Mononuclear cell (primary cell): ENCODE data around the gene ARL15. TPM values are rescaled to one million over a fixed set of nuclear protein-coding genes. Genes with fewer than 3 reads are reported as not detected.

ENCODE experiments used
- H3K27me3 ChIP-seq: 2 replicates; pipeline ENCODE4 v1.6.0; 2011; ENCODE audit warnings: low read length, control low read depth; ENCODE audit not compliant: insufficient read depth
- H3K4me1 ChIP-seq: 2 replicates; pipeline ENCODE4 v1.5.1; 2011; ENCODE audit warnings: mild to moderate bottlenecking, low read length, control low read depth; ENCODE audit not compliant: insufficient read depth
- H3K4me3 ChIP-seq: 2 replicates; pipeline ENCODE4 v1.5.1; 2011; ENCODE audit warnings: mild to moderate bottlenecking, low read length, moderate library complexity
- H3K9me3 ChIP-seq: 2 replicates; pipeline ENCODE4 v1.5.1; 2011; ENCODE audit warnings: low read depth, mild to moderate bottlenecking, control low read depth, low read length
- total RNA-seq: library from RNA; depleted of rRNA; stranded (reverse); fragments of >200 nt; gene quantifications from one replicate; pipeline ENCODE4 v1.2.3, GENCODE V29; 2012

ARL15 gene
- total RNA-seq, 1 donor, result 30.3 TPM

DNA sequence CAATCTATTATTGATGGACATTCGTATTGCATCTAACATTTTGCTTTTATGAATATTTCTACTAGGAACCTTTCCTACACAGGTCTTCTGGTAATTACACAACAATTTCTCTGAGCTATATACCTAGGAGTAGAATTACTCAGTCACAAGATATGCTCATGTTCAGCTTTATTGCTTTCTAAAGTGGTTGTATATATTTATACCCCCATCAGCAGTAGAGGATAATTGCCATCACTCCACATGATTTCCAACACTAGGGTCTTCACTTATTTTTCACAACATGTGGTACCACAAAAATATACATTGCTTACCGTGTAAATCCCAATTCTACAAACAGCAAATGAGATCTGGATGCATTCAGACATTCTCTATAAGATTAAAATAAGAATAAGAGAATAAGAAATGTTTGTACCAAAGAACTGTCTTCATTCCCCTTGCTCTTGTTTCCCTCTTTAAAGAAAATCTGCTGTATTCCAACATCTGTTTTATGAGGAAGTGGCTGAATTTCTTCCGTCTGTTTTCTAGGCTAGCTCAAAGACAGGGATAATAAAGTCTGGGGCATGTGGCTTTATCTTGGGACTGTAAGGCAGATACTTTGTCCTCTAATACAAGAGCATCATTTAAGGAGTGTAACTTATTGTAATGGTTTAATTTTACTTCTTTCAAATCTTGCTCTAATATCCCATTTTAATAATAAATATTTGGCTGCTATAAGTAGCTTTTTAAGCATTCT is 28.2 kb downstream of the ARL15 start:
- Histone ChIP-seq H3K4me3 (no peak overlapping the region), H3K27me3 (no peaks in the 10 kb centered on the region), H3K9me3 (no peaks in the 10 kb centered on the region), H3K4me1 (no peaks in the 10 kb centered on the region)

- no peaks in the 10 kb centered on the region for H3K4me1 ChIP-seq
- no peaks in the 10 kb centered on the region for H3K27me3 ChIP-seq
- no peaks in the 10 kb centered on the region for H3K9me3 ChIP-seq
- no peak overlapping the region for H3K4me3 ChIP-seq
Measured at GRCh38 chr5:54279960-54280359, 30.4 kb downstream of the ARL15 start.

GRCh38 chr5:54278979-54279717 is 31.2 kb downstream of the ARL15 start:
- Histone ChIP-seq H3K4me1 (no peaks in the 10 kb centered on the region), H3K9me3 (no peaks in the 10 kb centered on the region), H3K27me3 (no peaks in the 10 kb centered on the region), H3K4me3 (no peak overlapping the region)

DNA sequence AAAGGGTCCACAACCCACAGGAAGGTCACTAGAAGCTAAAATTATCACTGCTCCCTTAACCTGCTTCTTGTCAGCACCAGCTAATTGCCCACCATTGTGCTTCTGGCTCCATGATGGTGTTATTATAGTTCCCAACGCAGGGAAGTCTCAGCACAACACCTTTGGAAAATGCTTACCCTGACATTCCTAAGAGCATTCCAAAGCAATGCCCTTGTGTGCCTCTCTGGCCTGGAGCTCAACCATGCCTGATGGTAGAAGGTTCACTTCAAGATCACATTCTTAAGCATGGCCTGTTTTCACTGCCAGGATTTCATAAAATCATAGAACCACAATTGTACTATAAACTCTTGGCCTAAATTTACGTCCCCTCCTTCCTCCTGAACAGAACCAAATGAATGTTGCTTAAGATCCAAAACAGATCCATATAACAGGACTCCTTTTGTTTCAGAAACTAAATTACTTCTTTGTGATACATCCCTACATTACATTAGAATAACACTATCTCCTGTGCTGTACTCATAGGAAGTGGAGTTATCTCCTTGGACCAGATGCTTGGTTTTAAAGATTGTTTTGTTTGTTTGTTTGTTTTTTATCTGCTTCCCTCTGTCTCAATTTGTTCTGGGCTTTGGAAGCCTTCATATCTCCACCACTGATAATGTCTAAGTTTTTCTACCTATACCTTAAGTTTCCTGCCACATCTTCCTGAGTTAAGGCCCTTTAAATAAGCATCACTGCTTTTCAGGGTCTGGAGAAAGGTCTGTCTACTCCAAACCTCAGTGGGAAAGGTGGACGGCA is 32.1 kb downstream of the ARL15 start:
- Histone ChIP-seq H3K9me3 (no peaks in the 10 kb centered on the region), H3K4me3 (no peak overlapping the region), H3K4me1 (no peaks in the 10 kb centered on the region), H3K27me3 (no peaks in the 10 kb centered on the region)

DNA sequence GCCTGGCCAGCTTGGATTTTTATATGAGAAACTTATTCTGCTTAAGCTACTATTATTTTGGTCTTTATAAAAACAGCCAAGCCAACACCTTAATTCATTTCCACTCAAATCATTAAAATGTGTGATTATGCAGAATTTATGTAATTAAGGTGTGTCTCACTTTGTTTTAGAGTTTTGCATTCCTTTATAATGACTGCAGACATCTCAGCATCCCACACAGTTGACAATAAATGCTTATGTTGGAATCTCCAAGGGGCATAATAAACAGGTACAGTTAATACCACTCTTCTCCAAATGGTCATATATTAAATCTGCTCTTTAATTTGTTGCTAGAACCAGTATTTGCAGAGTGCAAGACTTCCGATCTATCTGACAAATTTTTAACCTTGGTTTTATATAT is 34.3 kb downstream of the ARL15 start:
- no peaks in the 10 kb centered on the region for H3K9me3 ChIP-seq
- no peak overlapping the region for H3K4me3 ChIP-seq
- H3K27me3 ChIP-seq, result no peaks in the 10 kb centered on the region
- no peaks in the 10 kb centered on the region for H3K4me1 ChIP-seq

DNA sequence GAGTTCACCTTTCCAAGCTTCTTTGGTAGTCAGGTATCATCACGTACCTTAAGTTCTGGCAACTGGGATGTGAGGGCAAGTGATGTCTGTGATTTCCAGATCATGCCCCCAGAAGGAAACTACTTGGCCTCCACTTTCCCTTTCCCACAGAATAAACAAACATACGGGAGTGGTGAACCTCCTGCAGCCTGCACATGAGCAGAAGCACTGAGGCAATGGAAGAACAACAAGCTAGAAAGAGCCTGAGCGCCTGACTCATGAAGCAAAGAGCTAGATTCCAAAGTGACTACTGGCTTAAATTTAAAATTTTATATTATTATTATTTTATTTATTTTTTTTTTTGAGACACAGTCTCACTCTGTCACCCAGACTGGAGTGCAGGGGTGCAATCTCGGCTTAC is 35.0 kb downstream of the ARL15 start:
- no peaks in the 10 kb centered on the region for H3K4me1 ChIP-seq
- H3K9me3 ChIP-seq, result no peaks in the 10 kb centered on the region
- H3K27me3 ChIP-seq, result no peaks in the 10 kb centered on the region
- no peak overlapping the region for H3K4me3 ChIP-seq

DNA sequence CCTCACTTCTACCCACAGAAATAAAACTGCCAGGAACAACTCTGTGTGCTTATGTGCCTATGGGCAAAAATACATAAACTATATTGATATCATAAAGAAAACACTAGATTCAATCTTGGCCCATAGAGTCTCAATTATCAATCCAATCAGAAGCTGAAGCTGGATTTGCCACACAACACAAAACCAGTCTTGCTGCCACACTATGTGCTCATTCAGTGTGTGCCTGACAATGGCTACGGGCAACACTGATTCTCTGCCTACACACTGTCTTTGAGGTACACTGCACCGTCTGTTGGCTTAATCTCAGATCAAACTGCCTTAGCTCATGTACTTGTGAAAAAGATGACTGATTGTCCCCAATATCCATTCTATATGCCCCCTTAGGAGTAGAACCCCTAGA is 35.4 kb downstream of the ARL15 start:
- Histone ChIP-seq H3K4me1 (no peaks in the 10 kb centered on the region), H3K4me3 (no peak overlapping the region)

GRCh38 chr5:54273715-54274114 is 36.7 kb downstream of the ARL15 start:
- Histone ChIP-seq H3K4me1 (no peaks in the 10 kb centered on the region), H3K4me3 (no peak overlapping the region), H3K27me3 (no peaks in the 10 kb centered on the region), H3K9me3 (no peaks in the 10 kb centered on the region)

More for the DNA sequence above, 35.4 kb downstream of the ARL15 start:
- no peaks in the 10 kb centered on the region for H3K9me3 ChIP-seq
- no peaks in the 10 kb centered on the region for H3K27me3 ChIP-seq

GRCh38 chr5:54272746-54273145 is 37.6 kb downstream of the ARL15 start:
- no peak overlapping the region for H3K4me3 ChIP-seq

GRCh38 chr5:54270326-54270725 is 40.0 kb downstream of the ARL15 start:
- Histone ChIP-seq H3K27me3 (no peaks in the 10 kb centered on the region), H3K4me3 (no peak overlapping the region), H3K4me1 (no peaks in the 10 kb centered on the region), H3K9me3 (no peaks in the 10 kb centered on the region)

More at GRCh38 chr5:54272746-54273145, 37.6 kb downstream of the ARL15 start:
- H3K4me1 ChIP-seq, result no peaks in the 10 kb centered on the region
- H3K9me3 ChIP-seq, result no peaks in the 10 kb centered on the region
- H3K27me3 ChIP-seq, result no peaks in the 10 kb centered on the region

GRCh38 chr5:54264574-54264973 is 45.8 kb downstream of the ARL15 start:
- Histone ChIP-seq H3K4me1 (no peaks in the 10 kb centered on the region), H3K27me3 (no peaks in the 10 kb centered on the region), H3K4me3 (no peak overlapping the region), H3K9me3 (no peaks in the 10 kb centered on the region)

GRCh38 chr5:54263447-54263846 is 46.9 kb downstream of the ARL15 start:
- Histone ChIP-seq H3K9me3 (no peaks in the 10 kb centered on the region), H3K4me3 (no peak overlapping the region), H3K27me3 (no peaks in the 10 kb centered on the region), H3K4me1 (no peaks in the 10 kb centered on the region)

DNA sequence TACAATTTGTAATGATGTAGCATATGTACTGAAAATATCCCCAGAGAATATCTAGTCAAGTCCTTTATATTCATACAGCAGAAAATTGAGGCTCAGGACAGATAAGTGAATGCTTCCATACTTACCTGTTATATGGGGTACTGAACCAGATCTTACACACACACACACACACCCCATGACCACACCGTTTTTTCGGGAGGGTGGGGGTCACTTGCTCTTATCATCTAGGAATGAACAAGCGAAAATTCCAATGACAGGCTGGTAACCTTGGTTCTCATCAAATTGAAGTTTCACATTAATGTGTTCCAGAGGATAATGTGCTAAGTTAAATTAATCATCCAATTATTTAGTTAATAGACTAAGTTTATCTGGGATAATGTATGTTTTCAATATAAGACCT is 48.8 kb downstream of the ARL15 start:
- no peaks in the 10 kb centered on the region for H3K27me3 ChIP-seq
- no peaks in the 10 kb centered on the region for H3K9me3 ChIP-seq

GRCh38 chr5:54259981-54260380 is 50.4 kb downstream of the ARL15 start:
- Histone ChIP-seq H3K4me3 (no peak overlapping the region), H3K27me3 (no peaks in the 10 kb centered on the region), H3K9me3 (no peaks in the 10 kb centered on the region), H3K4me1 (no peaks in the 10 kb centered on the region)

More for the DNA sequence above, 48.8 kb downstream of the ARL15 start:
- Histone ChIP-seq H3K4me1 (no peaks in the 10 kb centered on the region), H3K4me3 (no peak overlapping the region)

DNA sequence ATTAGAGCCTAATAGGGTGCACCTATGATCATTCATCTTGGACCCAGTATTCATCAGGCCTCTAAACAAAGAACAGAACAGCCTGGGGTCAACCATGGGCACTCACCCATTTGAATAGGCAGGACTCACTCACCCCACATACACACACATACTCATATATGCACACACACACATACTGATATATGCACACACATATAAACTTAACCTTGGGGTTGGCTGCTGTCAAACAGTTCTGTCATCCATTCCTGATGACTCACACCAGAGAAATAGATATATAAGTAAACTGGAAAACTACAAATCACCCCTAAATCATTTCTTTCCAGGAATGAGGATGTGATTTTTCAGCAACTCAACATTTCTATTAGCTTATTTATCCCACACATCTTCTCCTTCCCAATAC is 51.3 kb downstream of the ARL15 start:
- Histone ChIP-seq H3K4me1 (no peaks in the 10 kb centered on the region), H3K27me3 (no peaks in the 10 kb centered on the region), H3K9me3 (no peaks in the 10 kb centered on the region), H3K4me3 (no peak overlapping the region)
